GM21381 (cell line): Measurements from ENCODE around the gene MAPK9.
"Not testable (repeated sequence)": the region's sequence is repeated elsewhere in the genome, so short reads cannot be mapped to it uniquely, and the experiment has no call there.

Source experiments
- ATAC-seq: cut with Tn5 transposase; IDR thresholded peaks from one replicate; pipeline ENCODE4 v1.9.1; 2021; ENCODE audit warnings: mild to moderate bottlenecking, moderate library complexity; ENCODE audit not compliant: unreplicated experiment

MAPK9 gene

DNA sequence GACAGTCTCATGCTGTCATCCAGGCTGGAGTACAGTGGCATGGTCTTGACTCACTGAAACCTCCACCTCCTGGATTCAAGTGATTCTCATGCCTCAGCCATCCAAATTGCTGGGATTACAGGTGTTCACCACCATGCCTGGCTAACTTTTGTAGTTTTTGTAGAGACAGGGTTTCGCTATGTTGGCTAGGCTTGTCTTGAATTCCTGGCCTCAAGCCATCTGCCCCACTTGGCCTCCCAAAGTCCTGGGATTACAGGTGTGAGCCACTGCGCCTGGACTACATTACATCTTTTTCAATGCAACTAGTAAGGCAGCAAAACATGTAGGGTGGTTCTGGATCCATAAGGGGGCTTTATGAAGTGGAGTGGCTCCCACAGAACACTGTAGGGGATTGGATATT is 53.3 kb downstream of the MAPK9 start:
- no peak for ATAC-seq

GRCh38 chr5:180235846-180236245 is 56.0 kb downstream of the MAPK9 start:
- ATAC-seq: no peak

DNA sequence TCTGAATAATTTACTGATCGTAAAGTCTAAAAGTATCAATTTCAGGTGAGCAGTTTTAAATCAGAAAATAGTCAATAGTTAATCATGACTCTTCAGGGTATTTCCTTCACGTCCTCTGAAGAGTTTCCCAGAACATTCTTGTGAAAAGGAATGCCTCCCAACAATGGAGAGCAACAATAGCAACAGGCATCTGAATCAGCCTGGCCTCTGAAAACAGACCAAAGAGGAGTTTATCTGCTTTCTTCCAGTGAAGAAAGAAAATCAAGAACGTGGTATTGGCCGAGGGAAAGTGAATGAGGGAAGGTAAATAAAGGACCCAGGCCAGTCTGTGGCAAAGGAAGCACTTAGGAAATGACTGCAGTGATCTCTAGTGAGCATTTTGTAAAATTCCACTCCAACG is 56.8 kb downstream of the MAPK9 start:
- ATAC-seq: no peak

DNA sequence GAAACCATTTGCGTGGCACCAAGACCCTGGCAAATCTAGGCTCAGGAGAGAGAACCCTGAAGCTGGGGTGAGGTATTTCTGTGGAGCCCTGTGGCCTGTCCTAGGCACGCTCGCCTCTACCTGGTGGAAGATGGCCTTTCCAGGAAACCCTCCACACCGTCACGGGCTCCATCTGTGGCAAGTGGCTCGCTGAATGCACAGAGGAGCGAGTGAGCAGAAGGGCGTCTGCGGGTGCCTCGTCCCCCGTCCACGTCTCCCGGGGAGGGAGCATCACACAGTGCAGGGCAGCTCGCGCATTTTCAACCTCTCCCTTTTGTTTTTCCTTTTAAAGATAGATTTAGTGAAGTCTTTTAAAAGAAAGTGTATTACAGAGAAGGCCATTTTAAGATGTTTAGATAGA is 57.6 kb downstream of the MAPK9 start:
- ATAC-seq: no peak

GRCh38 chr5:180233729-180234128 is 58.2 kb downstream of the MAPK9 start:
- ATAC-seq: no peak

DNA sequence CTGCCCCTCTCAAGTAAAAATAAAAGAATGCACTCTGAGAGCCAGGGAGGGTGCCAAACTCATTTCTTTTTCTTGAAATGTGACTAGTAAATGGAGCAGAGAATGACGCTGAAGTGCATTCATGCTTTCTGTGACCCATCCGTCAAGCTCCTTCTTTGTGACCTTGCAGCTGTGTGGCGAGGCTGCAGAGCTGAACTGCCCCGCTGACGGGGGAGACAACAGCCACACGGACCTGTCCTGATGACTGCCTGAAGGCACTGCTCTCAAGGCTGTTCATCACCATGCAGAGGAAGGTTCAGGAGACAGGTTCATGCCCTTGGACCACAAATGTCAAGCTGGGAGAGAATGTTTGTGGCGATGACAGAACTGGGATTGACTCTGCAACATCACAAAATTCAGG is 61.9 kb downstream of the MAPK9 start:
- ATAC-seq: no peak

- no peak for ATAC-seq
These were observed 69.8 kb downstream of the MAPK9 start for GRCh38 chr5:180222056-180222455.

DNA sequence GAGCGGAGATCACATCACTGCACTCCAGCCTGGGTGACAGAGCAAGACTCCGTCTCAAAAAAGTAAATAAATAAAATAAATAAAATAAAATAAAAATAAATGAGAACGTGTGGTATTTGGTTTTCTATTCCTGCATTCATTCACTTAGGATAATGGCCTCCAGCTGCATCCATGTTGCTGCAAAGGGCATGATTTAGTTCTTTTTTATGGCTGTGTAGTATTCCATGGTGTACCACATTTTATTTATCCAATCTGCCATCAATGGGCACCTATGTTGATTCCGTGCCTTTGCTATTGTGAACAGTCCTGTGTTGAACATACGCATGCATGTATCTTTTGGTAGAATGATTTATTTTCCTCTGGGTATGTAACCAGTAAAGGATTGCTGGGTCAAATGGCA is 74.1 kb downstream of the MAPK9 start:
- ATAC-seq: no peak

- no peak for ATAC-seq
These were observed 75.2 kb downstream of the MAPK9 start for GRCh38 chr5:180216646-180217171.

DNA sequence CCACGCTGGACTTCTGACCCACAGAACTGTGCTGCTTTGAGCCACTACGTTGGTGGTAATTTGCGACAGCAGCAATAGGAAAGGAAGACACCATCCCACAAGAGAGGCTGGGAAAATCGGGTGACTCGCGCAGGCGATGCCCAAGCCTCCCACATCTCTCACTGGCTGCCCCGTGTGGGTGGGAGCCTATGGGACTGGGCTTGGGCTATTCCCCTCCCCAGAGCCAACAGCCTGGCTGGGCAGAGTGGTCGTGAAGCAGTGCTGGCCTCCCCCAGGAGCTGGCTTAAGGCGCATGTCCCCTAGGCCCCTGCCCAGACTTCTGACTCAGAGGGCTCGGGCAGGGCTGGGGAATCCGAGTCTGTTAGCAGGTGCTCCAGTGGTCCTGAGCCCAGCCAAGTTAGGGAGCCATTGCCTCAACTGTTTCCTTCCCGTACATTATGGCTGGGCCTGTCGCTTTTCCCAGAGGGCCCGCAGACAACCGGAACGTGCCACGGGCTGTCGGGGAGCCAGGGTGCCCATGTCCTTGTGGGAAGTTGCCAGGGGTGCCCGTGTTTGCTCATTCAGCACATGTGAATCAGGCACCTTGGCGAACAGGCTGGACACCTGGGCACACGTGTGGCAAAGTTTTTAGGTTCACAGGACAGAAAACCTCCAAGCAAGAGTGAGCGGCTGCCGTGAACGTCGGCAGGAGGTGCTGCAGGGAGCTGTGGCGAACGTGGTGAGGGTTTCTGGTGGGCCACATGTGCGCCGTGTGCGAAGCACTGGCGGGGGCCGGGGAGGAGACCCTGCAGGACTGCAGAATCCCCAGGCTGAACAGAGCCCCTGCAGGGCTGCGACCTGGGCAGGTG is 75.9 kb downstream of the MAPK9 start:
- no peak for ATAC-seq

GRCh38 chr5:180214870-180215770 is 76.8 kb downstream of the MAPK9 start:
- no peak for ATAC-seq

DNA sequence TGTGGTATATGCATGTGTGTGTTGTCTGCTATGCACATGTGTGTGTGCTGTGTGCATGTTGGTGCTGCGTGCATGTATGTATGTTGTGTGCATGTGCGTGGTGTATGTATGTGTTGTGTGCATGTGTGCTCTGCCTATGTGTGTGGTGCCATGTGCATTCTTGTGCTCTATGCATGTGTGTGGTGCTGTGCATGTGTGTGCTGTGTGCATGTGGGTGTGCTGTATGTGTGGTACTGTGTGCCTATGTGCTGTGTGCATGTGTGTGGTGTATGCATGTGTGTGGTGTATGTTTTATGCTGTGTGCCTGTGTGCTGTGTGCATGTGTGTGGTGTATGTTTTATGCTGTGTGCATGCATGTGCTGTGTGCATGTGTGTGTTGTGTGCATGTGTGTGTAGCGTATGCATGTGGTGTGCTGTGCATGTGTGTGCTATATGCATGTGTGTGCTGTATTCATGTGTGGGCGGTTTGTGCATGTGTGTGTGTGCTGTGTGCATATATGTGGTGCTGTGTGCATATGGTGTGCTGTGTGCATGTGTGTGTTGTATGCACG is 78.2 kb downstream of the MAPK9 start:
- ATAC-seq: no peak

- ATAC-seq: no peak
These were observed 78.7 kb downstream of the MAPK9 start for GRCh38 chr5:180213256-180213600.

DNA sequence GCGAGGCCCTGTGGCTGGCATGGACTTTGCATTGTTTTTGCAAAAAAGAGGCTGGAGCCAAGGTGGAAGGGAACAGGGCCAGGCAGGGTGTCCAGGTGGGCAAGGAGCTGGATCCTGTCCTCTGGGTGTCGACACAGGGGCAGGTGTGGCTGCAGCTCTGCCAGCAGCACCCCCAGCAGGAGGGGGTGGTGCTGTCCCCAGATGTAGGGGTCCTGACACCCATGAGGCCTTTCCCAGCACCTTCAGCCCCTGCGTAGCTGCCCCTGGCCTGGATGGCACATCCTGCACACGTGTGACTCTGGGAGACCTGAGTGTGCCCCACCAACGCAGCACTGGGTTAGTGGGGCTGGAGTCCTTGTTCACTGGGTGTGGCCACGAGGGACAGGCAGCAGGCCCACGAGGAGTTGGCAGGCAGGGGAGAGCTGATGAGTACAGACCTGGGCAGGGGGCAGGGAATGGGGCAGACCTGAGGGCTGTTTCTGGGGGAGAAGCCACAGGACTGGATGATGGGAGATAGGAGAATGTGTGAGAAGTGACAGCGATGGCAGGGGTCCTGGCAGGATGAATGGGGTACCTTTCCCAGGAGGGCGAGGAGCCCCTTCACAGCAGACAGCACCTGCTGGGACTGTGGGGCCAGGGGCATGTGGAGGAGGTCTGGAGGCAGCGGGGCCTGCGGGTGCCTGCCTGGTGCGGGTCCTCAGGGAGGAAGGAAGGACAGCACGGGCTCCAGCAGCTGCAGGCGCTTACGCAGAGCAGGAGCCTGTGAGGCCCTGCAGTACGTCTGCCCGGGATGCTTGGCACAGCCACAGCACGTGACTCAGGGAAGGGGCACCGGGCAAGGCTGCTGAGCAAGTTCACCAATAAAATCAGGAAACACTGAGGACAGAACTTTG is 79.3 kb downstream of the MAPK9 start:
- ATAC-seq: no peak

- ATAC-seq: no peak
These were observed 80.2 kb downstream of the MAPK9 start for GRCh38 chr5:180211761-180212035.

GRCh38 chr5:180210961-180211760 is 80.7 kb downstream of the MAPK9 start:
- no peak for ATAC-seq

- not testable (repeated sequence) for ATAC-seq
These were observed 81.8 kb downstream of the MAPK9 start for GRCh38 chr5:180210077-180210476.

- peak; percentile 75 for ATAC-seq
These were observed 82.7 kb downstream of the MAPK9 start, which contains the start of gene RASGEF1C for GRCh38 chr5:180209137-180209581. RASGEF1C (minus strand) TSS chr5:180209211; CDS start chr5:180138052, 71,159 bp downstream.

DNA sequence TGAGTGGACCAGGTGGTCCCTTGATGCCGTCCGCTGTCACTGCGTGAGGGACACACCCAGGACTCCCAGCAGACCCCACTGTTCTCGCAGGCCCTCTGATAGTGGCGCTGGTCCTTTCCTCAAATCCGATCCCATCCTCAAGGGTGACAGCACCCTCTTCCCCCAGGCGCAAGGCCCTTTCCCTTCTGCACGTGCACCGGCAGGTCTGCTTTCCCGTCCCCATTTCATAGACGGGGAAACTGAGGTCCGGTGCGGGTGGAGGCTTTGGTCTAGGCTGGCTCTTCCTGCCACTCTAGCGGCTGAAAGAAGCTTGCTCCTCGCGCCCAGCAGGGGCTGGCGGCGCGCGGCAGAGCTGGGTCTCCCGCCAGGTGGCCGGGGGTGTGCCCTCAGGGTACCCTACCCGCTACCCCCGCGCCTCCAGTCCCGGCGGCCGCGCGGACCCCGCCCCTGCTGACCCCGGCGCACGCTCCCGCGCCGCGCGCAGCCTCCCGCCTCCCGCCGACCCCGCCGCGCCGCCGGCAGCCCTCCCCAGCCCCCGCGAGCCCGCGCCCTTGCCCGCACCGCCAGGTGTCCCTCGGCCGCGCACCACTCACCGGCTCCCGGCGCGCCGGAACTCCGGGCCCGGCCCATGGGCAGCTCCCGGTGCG is 83.3 kb downstream of the MAPK9 start:
- peak; percentile 25 for ATAC-seq
